ENCODE data around the gene NRARP.

The NRARP gene

DNA sequence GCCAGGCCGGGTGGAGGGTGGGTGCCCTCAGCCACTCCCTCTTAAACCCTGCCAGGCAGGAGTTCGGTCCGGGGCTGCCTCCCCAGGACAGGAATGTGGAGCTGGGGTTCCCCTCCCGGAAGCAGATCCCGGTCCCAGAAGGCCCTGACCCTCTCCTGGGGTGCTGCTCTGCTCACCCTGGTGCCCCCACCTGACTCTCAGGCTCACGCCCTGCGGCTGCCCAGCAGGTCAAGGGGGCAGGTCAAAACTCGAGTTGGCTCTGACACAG, 3.7 kb upstream of the NRARP start:
- Histone ChIP-seq H2AFZ (ENCODE audit: low read depth, low read length) (no peak overlapping the region), H3K9ac (ENCODE audit: low read length) (no peak overlapping the region), H3K27ac (ENCODE audit: low read length) (no peak overlapping the region), H3K27me3 (ENCODE audit: low read depth, low read length) (no peaks in the 10 kb centered on the region), H3K36me3 (replicated peaks; ENCODE audit: low read depth, low read length) (no peaks in the 10 kb centered on the region), H3K79me2 (ENCODE audit: low read length) (no peaks in the 10 kb centered on the region), H4K20me1 (ENCODE audit: insufficient read depth, low read length) (no peaks in the 10 kb centered on the region), H3K4me3 (ENCODE audit: low read length) (no peak overlapping the region), H3K4me1 (ENCODE audit: low read length) (peaks cover 5% of the 10 kb centered on the region), H3K4me2 (ENCODE audit: low read length) (no peak overlapping the region), H3K9me3 (ENCODE audit: insufficient read depth, low read length) (no peaks in the 10 kb centered on the region)
- TF ChIP-seq EZH2phosphoT487 (IDR thresholded peaks at IDR 0.05; ENCODE audit: low read depth) (no peak), CTCF (IDR thresholded peaks at IDR 0.05; ENCODE audit: low read depth, low read length) (no peak)

DNA sequence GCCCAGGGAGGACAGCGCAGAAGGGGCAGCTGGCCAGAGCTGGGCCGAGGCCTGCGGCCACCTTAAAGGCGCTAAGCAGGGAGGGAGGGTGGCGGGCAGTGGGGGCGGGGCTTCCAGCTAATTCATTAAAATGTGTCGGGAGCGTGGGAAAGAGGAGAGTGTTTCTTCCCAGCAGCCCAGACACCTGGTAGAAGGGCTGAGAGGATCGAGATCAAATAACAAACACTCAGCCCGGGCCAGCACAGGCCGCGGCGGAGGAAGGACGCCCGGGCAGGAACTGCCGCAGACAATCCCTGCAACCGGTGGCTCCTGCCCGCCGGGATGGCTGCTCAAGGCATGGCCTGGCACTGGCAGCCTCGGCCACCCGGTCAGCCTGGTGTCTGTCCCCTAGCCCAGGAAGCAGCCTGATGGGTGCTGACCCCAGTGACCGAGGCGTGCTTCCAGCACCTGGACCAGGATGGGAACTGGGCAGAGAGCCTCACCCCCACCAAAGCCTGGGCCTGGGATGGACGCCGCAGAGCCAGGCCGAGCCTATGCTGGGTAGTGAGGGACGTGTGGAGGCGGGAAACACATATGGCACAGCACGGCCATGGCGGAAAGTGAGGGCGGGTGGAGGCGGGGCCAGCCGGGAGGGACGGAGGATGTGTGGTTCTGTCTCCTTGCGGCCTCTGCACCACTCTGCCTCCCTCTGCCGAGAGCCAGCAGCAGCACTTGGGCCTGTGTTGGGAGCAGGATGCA, 3.2 kb upstream of the NRARP start:
- H3K27ac ChIP-seq (ENCODE audit: low read length), result no peak overlapping the region
- H3K9me3 ChIP-seq (ENCODE audit: insufficient read depth, low read length), result no peaks in the 10 kb centered on the region
- no peak overlapping the region for H2AFZ ChIP-seq (ENCODE audit: low read depth, low read length)
- H3K4me1 ChIP-seq (ENCODE audit: low read length), result no peaks in the 10 kb centered on the region; the same call in 1 of the 2 replicates
- H4K20me1 ChIP-seq (ENCODE audit: insufficient read depth, low read length), result no peaks in the 10 kb centered on the region
- H3K79me2 ChIP-seq (ENCODE audit: low read length), result no peaks in the 10 kb centered on the region
- no peaks in the 10 kb centered on the region for H3K27me3 ChIP-seq (ENCODE audit: low read depth, low read length)
- no peak overlapping the region for H3K4me3 ChIP-seq (ENCODE audit: low read length)
- no peak overlapping the region for H3K9ac ChIP-seq (ENCODE audit: low read length)
- H3K4me2 ChIP-seq (ENCODE audit: low read length), result no peak overlapping the region
- no peaks in the 10 kb centered on the region for H3K36me3 ChIP-seq (replicated peaks; ENCODE audit: low read depth, low read length)
- no peak for TF ChIP-seq CTCF (IDR thresholded peaks at IDR 0.05; ENCODE audit: low read depth, low read length)
- no peak for TF ChIP-seq EZH2phosphoT487 (IDR thresholded peaks at IDR 0.05; ENCODE audit: low read depth)

DNA sequence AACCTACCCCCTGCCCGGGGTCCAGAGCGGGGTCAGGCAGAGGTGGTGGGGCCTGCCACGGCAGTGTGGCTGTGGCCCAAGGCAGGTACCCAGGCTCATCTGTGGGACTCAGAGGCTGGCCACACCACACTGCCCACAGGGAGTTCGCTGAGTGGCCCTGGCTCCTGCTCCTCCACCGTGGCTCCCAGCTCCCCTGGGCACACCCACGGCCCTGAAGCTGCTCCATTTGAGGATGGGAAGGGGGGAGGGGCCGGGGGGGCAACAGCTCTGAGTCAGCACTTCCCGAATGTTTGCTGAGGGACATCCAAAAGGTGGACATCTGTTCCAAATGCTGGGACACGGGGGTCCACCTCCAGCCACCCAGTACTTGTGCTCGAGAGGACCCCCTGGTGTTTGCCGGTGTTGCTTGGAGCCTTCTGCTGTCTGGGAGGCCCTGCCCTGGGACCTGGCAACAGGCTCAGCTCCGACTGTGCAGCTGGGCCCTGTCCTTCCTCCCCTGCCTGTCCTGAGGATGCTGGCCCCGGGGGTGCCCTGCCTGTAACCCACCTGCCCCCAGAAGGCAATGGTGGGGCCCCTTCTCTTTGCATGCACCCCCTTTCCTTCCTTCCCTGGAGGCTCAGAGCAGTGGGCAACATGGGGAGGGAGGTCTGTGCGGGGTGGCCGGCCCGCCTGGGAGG, 2.5 kb upstream of the NRARP start:
- Histone ChIP-seq H3K9me3 (ENCODE audit: insufficient read depth, low read length) (no peaks in the 10 kb centered on the region), H3K36me3 (replicated peaks; ENCODE audit: low read depth, low read length) (no peaks in the 10 kb centered on the region), H3K27ac (ENCODE audit: low read length) (no peak overlapping the region), H3K4me1 (ENCODE audit: low read length) (peaks cover 7% of the 10 kb centered on the region), H3K4me3 (ENCODE audit: low read length) (no peak overlapping the region), H4K20me1 (ENCODE audit: insufficient read depth, low read length) (no peaks in the 10 kb centered on the region), H3K27me3 (ENCODE audit: low read depth, low read length) (no peaks in the 10 kb centered on the region), H3K79me2 (ENCODE audit: low read length) (no peaks in the 10 kb centered on the region), H2AFZ (ENCODE audit: low read depth, low read length) (no peak overlapping the region), H3K9ac (ENCODE audit: low read length) (no peak overlapping the region), H3K4me2 (ENCODE audit: low read length) (no peak overlapping the region)
- TF ChIP-seq CTCF (IDR thresholded peaks at IDR 0.05; ENCODE audit: low read depth, low read length) (no peak), EZH2phosphoT487 (IDR thresholded peaks at IDR 0.05; ENCODE audit: low read depth) (no peak)

DNA sequence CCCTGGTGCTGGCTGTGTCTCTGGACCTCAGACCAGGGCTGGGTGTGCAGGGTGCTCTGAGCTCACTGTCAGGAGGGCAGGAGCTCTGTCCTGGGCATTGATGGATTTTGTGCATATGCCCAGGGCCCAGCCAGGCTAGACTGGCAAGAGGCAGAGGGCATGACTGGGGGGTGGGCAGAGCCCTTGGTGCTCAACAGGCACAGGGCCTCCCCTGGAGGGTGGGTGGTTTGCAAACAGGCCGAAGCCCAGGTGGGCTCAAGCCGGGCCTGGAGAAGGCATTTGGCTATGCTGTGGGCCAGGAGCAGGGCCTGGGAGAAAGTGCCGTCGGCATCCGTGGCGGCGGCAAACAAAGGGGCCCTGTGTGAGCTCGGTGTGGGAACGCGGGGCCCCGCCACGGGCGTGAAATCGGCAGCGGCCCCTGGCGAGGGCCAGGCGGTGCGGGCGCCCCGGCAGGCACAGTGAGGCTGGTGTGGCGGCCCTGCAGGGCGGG, 1.9 kb upstream of the NRARP start:
- no peak for TF ChIP-seq CTCF (IDR thresholded peaks at IDR 0.05; ENCODE audit: low read depth, low read length)
- TF ChIP-seq EZH2phosphoT487 (IDR thresholded peaks at IDR 0.05; ENCODE audit: low read depth), result no peak
- Histone ChIP-seq H3K9me3 (ENCODE audit: insufficient read depth, low read length) (no peaks in the 10 kb centered on the region), H3K79me2 (ENCODE audit: low read length) (no peaks in the 10 kb centered on the region), H3K4me2 (ENCODE audit: low read length) (no peak overlapping the region), H2AFZ (ENCODE audit: low read depth, low read length) (no peak overlapping the region), H3K36me3 (replicated peaks; ENCODE audit: low read depth, low read length) (no peaks in the 10 kb centered on the region), H3K27me3 (ENCODE audit: low read depth, low read length) (no peaks in the 10 kb centered on the region), H3K4me3 (ENCODE audit: low read length) (no peak overlapping the region), H4K20me1 (ENCODE audit: insufficient read depth, low read length) (no peaks in the 10 kb centered on the region), H3K9ac (ENCODE audit: low read length) (no peak overlapping the region), H3K4me1 (ENCODE audit: low read length) (peaks cover 13% of the 10 kb centered on the region), H3K27ac (ENCODE audit: low read length) (no peak overlapping the region)
